ENCODE data around the gene PTS.

GRCh38 chr11:112235750-112236390 lies 9.6 kb downstream of the PTS start:
- TF ChIP-seq CTCF (IDR thresholded peaks at IDR 0.05; ENCODE audit: low read depth, low read length, missing input control) = no peak
- no peak for TF ChIP-seq MAX (IDR thresholded peaks at IDR 0.05)
- no peak for TF ChIP-seq HNF4G (IDR thresholded peaks at IDR 0.05)
- no peak for TF ChIP-seq TAF1 (conservative IDR thresholded peaks at IDR 0.05)
- no peak for TF ChIP-seq SP1 (IDR thresholded peaks at IDR 0.05)
- TF ChIP-seq ZBTB33 (IDR thresholded peaks at IDR 0.05) = no peak
- TF ChIP-seq JUND (IDR thresholded peaks at IDR 0.05) = no peak
- TF ChIP-seq RXRA (IDR thresholded peaks at IDR 0.05) = no peak
- TF ChIP-seq YY1 (IDR thresholded peaks at IDR 0.05) = no peak
- no peak for TF ChIP-seq RAD21 (IDR thresholded peaks at IDR 0.05)
- no peak for TF ChIP-seq GABPA (IDR thresholded peaks at IDR 0.05 in 1 of 2, conservative IDR thresholded peaks at IDR 0.05 in 1 of 2)
- TF ChIP-seq REST (IDR thresholded peaks at IDR 0.05) = no peak

Data from liver (tissue), 3 donors.